ENCODE data around the gene SMIM3. TPM values are rescaled to one million over a fixed set of nuclear protein-coding genes. Genes with fewer than 3 reads are reported as not detected.

SMIM3 gene
- total and polyA plus RNA-seq, 2 experiments from 2014 or later, result 6.2 to 7.6 TPM

- no peak overlapping the region for H2AFZ ChIP-seq
- no peaks in the 10 kb centered on the region for H3K4me1 ChIP-seq (ENCODE audit: insufficient read depth)
- Mint-ChIP-seq H3K9me3 (no peaks in the 10 kb centered on the region; the same call in 2 of the 3 replicates), H3K4me1 (no peaks in the 10 kb centered on the region), H3K27me3 (ENCODE audit: insufficient read depth, low read depth, poor library complexity) (no peaks in the 10 kb centered on the region), H3K27ac (no peak overlapping the region), H3K4me3 (no peak overlapping the region), H3K36me3 (ENCODE audit: low read depth) (peaks cover 55% of the 10 kb centered on the region)
- no peak for ATAC-seq
- H3K4me3 ChIP-seq, result no peak overlapping the region
- no peaks in the 10 kb centered on the region for H3F3A ChIP-seq (replicated peaks; ENCODE audit: low read depth)
- H3K27ac ChIP-seq (ENCODE audit: low read depth), result no peak overlapping the region
- no peak overlapping the region for H3K4me2 ChIP-seq
- H3K9me2 ChIP-seq (ENCODE audit: insufficient read depth), result no peaks in the 10 kb centered on the region
- H3K27me3 ChIP-seq (ENCODE audit: insufficient read depth), result no peaks in the 10 kb centered on the region
- no peaks in the 10 kb centered on the region for H4K20me1 ChIP-seq (replicated peaks; ENCODE audit: insufficient read depth)
- no peak for DNase-seq (ENCODE audit: low spot score)
- peaks cover 32% of the 10 kb centered on the region for H3K79me2 ChIP-seq (replicated peaks; ENCODE audit: insufficient read depth)
- H3K36me3 ChIP-seq (ENCODE audit: insufficient read depth), result peaks cover 14% of the 10 kb centered on the region
- no peak for TF ChIP-seq NANOG (IDR thresholded peaks at IDR 0.05; ENCODE audit: borderline replicate concordance)
- TF ChIP-seq, protein P1, sequence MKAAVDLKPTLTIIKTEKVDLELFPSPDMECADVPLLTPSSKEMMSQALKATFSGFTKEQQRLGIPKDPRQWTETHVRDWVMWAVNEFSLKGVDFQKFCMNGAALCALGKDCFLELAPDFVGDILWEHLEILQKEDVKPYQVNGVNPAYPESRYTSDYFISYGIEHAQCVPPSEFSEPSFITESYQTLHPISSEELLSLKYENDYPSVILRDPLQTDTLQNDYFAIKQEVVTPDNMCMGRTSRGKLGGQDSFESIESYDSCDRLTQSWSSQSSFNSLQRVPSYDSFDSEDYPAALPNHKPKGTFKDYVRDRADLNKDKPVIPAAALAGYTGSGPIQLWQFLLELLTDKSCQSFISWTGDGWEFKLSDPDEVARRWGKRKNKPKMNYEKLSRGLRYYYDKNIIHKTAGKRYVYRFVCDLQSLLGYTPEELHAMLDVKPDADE (IDR thresholded peaks at IDR 0.05), result no peak
- TF ChIP-seq, protein P2, sequence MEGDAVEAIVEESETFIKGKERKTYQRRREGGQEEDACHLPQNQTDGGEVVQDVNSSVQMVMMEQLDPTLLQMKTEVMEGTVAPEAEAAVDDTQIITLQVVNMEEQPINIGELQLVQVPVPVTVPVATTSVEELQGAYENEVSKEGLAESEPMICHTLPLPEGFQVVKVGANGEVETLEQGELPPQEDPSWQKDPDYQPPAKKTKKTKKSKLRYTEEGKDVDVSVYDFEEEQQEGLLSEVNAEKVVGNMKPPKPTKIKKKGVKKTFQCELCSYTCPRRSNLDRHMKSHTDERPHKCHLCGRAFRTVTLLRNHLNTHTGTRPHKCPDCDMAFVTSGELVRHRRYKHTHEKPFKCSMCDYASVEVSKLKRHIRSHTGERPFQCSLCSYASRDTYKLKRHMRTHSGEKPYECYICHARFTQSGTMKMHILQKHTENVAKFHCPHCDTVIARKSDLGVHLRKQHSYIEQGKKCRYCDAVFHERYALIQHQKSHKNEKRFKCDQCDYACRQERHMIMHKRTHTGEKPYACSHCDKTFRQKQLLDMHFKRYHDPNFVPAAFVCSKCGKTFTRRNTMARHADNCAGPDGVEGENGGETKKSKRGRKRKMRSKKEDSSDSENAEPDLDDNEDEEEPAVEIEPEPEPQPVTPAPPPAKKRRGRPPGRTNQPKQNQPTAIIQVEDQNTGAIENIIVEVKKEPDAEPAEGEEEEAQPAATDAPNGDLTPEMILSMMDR (conservative IDR thresholded peaks at IDR 0.05; ENCODE audit: low read depth in 2 of 2), result no peak
- TF ChIP-seq POLR2AphosphoS5 (IDR thresholded peaks at IDR 0.05; ENCODE audit: low read depth), result no peak
- no peak for TF ChIP-seq EZH2 (IDR thresholded peaks at IDR 0.05; ENCODE audit: low read depth, unreplicated experiment)
- no peak for TF ChIP-seq STAT1 (IDR thresholded peaks at IDR 0.05; ENCODE audit: unreplicated experiment)
- TF ChIP-seq ZNF114 (CRISPR knock-in tag; IDR thresholded peaks at IDR 0.05), result no peak
- no peak for TF ChIP-seq ZNF331 (CRISPR knock-in tag; IDR thresholded peaks at IDR 0.05; ENCODE audit: low read depth)
Measured at GRCh38 chr5:150751096-150751891, 27.3 kb upstream of the SMIM3 start.

DNA sequence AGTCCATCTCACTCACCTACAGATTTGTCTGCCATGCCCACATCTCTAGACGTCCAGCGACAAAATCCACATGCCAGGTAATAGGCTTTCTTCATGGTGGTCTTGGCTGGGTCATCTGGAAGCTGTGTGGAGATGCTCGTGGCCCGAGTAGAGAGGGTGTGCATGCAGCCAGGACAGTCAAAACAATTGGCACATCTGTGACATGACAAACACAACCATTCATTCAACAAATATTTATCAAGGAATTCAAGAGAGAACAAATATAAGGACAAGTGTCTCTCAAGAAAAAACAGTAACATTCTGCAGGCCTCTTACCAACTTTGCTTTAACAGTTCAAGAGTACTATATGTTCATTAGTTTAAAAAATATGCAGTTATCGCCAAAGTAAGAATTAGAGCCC lies 25.1 kb upstream of the SMIM3 start:
- H3F3A ChIP-seq (replicated peaks; ENCODE audit: low read depth), result no peaks in the 10 kb centered on the region
- Mint-ChIP-seq H3K27ac (no peak overlapping the region), H3K4me1 (peaks cover 4% of the 10 kb centered on the region; the same call in 2 of the 3 replicates), H3K36me3 (ENCODE audit: low read depth) (peaks cover 59% of the 10 kb centered on the region), H3K27me3 (ENCODE audit: insufficient read depth, low read depth, poor library complexity) (no peaks in the 10 kb centered on the region), H3K9me3 (no peaks in the 10 kb centered on the region; the same call in 2 of the 3 replicates), H3K4me3 (no peak overlapping the region)
- H3K4me3 ChIP-seq, result no peak overlapping the region
- no peak for DNase-seq (ENCODE audit: low spot score)
- no peak for ATAC-seq
- H3K4me2 ChIP-seq, result no peak overlapping the region
- peaks cover 8% of the 10 kb centered on the region; the same call in 1 of the 2 replicates for H3K4me1 ChIP-seq (ENCODE audit: insufficient read depth)
- H3K27ac ChIP-seq (ENCODE audit: low read depth), result no peak overlapping the region
- H3K36me3 ChIP-seq (ENCODE audit: insufficient read depth), result peaks cover 14% of the 10 kb centered on the region
- no peaks in the 10 kb centered on the region for H3K27me3 ChIP-seq (ENCODE audit: insufficient read depth)
- no peaks in the 10 kb centered on the region for H3K9me2 ChIP-seq (ENCODE audit: insufficient read depth)
- peaks cover 40% of the 10 kb centered on the region for H3K79me2 ChIP-seq (replicated peaks; ENCODE audit: insufficient read depth)
- no peak overlapping the region for H2AFZ ChIP-seq
- no peaks in the 10 kb centered on the region for H4K20me1 ChIP-seq (replicated peaks; ENCODE audit: insufficient read depth)
- TF ChIP-seq, protein P1 (IDR thresholded peaks at IDR 0.05), result no peak
- TF ChIP-seq, protein P3, sequence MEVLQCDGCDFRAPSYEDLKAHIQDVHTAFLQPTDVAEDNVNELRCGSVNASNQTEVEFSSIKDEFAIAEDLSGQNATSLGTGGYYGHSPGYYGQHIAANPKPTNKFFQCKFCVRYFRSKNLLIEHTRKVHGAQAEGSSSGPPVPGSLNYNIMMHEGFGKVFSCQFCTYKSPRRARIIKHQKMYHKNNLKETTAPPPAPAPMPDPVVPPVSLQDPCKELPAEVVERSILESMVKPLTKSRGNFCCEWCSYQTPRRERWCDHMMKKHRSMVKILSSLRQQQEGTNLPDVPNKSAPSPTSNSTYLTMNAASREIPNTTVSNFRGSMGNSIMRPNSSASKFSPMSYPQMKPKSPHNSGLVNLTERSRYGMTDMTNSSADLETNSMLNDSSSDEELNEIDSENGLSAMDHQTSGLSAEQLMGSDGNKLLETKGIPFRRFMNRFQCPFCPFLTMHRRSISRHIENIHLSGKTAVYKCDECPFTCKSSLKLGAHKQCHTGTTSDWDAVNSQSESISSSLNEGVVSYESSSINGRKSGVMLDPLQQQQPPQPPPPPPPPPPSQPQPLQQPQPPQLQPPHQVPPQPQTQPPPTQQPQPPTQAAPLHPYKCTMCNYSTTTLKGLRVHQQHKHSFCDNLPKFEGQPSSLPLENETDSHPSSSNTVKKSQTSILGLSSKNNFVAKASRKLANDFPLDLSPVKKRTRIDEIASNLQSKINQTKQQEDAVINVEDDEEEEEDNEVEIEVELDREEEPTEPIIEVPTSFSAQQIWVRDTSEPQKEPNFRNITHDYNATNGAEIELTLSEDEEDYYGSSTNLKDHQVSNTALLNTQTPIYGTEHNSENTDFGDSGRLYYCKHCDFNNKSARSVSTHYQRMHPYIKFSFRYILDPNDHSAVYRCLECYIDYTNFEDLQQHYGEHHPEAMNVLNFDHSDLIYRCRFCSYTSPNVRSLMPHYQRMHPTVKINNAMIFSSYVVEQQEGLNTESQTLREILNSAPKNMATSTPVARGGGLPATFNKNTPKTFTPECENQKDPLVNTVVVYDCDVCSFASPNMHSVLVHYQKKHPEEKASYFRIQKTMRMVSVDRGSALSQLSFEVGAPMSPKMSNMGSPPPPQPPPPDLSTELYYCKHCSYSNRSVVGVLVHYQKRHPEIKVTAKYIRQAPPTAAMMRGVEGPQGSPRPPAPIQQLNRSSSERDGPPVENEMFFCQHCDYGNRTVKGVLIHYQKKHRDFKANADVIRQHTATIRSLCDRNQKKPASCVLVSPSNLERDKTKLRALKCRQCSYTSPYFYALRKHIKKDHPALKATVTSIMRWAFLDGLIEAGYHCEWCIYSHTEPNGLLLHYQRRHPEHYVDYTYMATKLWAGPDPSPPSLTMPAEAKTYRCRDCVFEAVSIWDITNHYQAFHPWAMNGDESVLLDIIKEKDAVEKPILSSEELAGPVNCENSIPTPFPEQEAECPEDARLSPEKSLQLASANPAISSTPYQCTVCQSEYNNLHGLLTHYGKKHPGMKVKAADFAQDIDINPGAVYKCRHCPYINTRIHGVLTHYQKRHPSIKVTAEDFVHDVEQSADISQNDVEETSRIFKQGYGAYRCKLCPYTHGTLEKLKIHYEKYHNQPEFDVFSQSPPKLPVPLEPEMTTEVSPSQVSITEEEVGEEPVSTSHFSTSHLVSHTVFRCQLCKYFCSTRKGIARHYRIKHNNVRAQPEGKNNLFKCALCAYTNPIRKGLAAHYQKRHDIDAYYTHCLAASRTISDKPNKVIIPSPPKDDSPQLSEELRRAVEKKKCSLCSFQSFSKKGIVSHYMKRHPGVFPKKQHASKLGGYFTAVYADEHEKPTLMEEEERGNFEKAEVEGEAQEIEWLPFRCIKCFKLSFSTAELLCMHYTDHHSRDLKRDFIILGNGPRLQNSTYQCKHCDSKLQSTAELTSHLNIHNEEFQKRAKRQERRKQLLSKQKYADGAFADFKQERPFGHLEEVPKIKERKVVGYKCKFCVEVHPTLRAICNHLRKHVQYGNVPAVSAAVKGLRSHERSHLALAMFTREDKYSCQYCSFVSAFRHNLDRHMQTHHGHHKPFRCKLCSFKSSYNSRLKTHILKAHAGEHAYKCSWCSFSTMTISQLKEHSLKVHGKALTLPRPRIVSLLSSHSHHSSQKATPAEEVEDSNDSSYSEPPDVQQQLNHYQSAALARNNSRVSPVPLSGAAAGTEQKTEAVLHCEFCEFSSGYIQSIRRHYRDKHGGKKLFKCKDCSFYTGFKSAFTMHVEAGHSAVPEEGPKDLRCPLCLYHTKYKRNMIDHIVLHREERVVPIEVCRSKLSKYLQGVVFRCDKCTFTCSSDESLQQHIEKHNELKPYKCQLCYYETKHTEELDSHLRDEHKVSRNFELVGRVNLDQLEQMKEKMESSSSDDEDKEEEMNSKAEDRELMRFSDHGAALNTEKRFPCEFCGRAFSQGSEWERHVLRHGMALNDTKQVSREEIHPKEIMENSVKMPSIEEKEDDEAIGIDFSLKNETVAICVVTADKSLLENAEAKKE (CRISPR knock-in tag; IDR thresholded peaks at IDR 0.05), result no peak
- TF ChIP-seq NANOG (IDR thresholded peaks at IDR 0.05; ENCODE audit: borderline replicate concordance) (no peak), EZH2 (IDR thresholded peaks at IDR 0.05; ENCODE audit: low read depth, unreplicated experiment) (no peak), CREB1 (CRISPR knock-in tag; IDR thresholded peaks at IDR 0.05; ENCODE audit: low read depth) (no peak)

Measured in GM23338 (cell line).